ENCODE data around the gene PTDSS2.

PTDSS2 gene

DNA sequence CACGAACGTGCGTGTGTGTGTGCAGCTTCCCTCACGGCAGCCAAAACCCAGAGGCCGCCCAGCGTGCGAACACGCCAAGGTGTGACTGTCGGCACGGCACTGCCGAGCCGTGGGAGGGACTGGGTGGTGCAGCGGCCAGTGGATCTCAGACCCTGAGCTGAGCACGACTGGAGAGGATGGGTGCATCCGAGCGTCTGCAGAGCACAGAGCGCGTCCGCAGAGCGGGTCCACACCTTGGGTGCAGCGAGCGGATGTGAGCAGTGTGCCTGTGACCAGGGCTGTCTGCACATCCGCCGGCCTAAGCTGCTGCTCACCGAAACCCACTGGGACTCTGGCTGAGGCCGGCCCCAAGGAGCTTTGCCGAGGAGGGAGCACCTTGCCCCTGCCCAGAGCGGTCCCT lies 22.7 kb downstream of the PTDSS2 start:
- TF ChIP-seq, protein P1, sequence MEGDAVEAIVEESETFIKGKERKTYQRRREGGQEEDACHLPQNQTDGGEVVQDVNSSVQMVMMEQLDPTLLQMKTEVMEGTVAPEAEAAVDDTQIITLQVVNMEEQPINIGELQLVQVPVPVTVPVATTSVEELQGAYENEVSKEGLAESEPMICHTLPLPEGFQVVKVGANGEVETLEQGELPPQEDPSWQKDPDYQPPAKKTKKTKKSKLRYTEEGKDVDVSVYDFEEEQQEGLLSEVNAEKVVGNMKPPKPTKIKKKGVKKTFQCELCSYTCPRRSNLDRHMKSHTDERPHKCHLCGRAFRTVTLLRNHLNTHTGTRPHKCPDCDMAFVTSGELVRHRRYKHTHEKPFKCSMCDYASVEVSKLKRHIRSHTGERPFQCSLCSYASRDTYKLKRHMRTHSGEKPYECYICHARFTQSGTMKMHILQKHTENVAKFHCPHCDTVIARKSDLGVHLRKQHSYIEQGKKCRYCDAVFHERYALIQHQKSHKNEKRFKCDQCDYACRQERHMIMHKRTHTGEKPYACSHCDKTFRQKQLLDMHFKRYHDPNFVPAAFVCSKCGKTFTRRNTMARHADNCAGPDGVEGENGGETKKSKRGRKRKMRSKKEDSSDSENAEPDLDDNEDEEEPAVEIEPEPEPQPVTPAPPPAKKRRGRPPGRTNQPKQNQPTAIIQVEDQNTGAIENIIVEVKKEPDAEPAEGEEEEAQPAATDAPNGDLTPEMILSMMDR (IDR thresholded peaks at IDR 0.05; ENCODE audit: extremely low read depth, missing control alignments), result no peak
- no peak for DNase-seq (ENCODE audit: low spot score)

DNA sequence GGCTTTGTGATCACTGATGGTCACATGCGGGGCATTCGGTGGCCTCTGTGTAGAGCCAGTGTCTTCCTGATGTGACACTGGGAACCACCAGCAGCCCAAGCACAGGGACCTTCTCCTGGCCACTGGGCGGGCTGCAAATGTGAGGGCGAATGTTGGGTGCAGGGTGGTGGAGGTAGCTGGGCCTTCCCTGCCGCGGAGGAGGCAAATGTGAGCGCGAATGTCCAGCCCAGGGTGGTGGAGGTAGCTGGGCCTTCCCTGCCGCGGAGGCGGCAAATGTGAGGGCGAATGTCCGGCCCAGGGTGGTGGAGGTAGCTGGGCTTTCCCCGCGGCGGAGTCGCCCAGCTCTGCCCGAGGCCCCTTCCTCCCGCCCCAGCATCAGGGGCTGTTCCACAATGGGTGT lies 23.3 kb downstream of the PTDSS2 start:
- no peak for DNase-seq (ENCODE audit: low spot score)
- TF ChIP-seq, protein P1 (IDR thresholded peaks at IDR 0.05; ENCODE audit: extremely low read depth, missing control alignments), result no peak

DNA sequence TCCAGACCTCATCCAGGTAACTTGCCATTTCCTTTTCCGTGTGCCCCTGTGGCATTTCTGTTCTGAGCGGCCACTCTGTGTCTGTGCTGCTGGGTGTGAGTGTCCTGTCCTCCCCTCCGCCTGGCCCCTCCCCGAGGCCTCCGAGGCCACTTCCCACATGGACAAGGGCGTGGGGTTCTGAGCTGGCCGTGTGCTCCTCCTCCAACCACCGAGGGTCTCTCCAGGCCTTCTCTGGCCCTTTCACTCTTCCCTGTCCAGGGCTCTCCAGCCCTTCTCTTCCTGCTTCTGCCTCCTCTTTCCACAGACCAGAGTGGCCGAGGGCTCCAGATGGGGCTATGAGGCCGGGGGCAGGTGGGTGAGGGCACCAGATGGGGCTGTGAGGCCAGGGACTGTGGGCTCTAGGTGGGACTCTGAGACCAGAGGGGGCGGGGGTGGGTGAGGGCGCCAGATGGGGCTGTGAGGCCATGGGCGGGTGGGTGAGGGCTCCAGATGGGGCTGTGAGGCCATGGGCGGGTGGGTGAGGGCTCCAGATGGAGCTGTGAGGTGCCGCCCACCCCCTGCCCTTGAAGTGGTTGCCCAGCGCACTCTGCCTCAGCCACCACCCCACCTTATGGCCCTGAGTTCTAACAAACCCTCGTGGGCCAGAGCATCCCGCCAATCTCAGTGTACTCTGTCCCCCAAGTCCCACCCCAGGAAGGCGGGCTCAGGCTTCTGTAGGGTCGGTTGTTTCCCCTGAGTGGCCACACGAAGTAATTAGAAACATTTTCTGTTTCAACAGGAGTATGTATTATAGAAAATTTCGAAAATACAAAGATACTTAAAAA lies 24.1 kb downstream of the PTDSS2 start:
- DNase-seq (ENCODE audit: low spot score), result no peak
- TF ChIP-seq, protein P1 (IDR thresholded peaks at IDR 0.05; ENCODE audit: extremely low read depth, missing control alignments), result no peak

DNA sequence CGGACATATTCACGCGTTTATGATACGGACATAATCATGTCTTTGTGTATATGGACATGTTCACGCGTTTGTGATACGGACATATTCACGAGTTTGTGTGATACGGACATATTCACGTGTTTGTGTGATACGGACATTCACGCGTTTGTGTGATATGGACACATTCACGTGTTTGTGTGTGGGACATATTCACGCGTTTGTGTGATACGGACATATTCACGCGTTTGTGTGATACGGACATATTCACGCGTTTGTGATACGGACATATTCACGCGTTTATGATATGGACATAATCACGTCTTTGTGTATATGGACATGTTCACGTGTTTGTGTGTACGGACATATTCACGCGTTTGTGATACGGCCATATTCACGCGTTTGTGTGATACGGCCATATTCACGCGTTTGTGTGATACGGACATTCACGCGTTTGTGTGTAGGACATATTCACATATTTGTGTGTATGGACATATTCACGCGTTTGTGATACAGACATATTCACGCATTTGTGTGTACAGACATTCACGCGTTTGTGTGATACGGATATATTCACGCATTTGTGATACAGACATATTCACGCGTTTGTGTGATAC lies 24.9 kb downstream of the PTDSS2 start:
- DNase-seq (ENCODE audit: low spot score), result no peak
- TF ChIP-seq, protein P1 (IDR thresholded peaks at IDR 0.05; ENCODE audit: extremely low read depth, missing control alignments), result no peak

DNA sequence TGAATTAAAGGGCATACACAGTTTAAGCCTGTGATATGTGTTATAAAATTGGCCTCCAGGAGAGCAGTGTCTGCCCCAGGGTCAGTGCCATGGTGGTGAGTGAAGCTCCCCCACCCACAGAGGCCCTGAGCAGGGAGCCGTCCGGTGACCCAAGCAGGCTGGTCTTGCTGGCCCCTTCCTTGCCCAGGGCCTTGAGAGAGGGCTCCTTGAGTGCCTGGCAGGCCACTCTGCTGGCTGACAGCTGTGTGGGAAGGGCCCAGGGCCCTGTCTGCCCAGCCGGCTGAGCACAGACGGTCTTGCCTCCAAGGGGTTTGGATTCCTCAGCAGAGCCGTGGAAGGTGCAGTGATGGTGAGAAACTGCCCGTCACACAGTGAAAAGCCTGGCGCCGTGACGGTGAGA lies 25.9 kb downstream of the PTDSS2 start:
- no peak for DNase-seq (ENCODE audit: low spot score)
- TF ChIP-seq, protein P1 (IDR thresholded peaks at IDR 0.05; ENCODE audit: extremely low read depth, missing control alignments), result no peak

DNA sequence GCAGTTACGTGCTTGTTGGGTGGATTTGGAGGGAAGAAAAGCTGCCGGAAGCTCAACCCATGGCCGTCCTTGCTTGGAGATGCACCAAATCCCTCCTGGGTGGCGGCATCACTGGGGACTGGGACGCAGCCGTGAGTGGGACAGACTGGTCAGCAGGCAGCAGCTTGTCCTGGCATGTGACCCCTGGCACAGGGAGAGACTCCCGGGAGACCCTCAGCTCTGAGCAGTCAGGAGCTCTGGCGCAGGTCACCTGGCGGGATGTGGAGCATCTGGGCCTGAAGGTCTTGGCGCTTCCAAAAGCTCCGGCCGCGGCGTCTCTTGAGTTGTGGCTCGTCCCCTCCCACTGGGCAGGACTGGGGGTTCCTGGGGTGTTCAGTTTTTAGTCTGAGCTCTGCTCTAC lies 26.3 kb downstream of the PTDSS2 start:
- TF ChIP-seq, protein P1 (IDR thresholded peaks at IDR 0.05; ENCODE audit: extremely low read depth, missing control alignments), result no peak
- no peak for DNase-seq (ENCODE audit: low spot score)

DNA sequence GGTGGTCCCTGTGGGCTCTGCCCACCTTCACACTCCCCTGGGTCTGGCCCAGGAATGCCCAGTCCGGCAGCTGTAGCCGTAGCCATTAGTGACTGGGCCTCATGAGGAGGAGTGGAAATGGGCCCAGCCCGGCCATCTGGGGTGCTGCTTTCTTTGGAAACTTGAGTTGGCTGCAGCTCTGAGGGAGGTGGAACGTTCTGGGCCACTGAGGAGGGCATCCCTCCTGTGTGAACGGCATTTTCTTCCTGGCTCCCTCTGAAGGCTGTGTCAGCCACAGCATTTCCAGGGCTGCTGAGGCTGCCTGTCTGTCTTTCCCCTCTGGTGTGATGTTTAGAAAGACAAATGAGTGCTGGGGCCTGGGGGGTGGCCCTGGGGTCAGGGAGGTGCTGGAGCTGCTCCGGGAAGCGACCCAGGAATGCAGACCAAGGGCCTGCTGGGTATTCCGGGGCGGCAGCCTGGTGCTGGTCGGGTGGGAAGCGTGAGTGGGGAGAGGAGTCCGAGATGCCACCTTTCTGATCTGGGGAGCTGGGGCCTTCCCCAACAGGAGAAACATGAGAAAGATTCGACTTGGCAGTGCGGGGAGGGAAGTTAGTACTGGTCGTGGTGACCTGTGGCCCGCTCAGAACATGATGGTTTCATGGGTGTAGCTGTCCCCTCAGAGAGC lies 27.1 kb downstream of the PTDSS2 start:
- TF ChIP-seq, protein P1 (IDR thresholded peaks at IDR 0.05; ENCODE audit: extremely low read depth, missing control alignments), result no peak
- DNase-seq (ENCODE audit: low spot score), result no peak
